Activated CD4-positive, CD25-positive, alpha-beta regulatory T cell (primary cell): ENCODE measurements around the gene CDC123.
"Not testable (repeated sequence)": the region's sequence is repeated elsewhere in the genome, so short reads cannot be mapped to it uniquely, and the experiment has no call there.

Experiments used
- DNase-seq, 4 experiments: peaks; one replicate each; lab custom pipeline; 2025; lab: John Stamatoyannopoulos, UW

The CDC123 gene

GRCh38 chr10:12191715-12192114 is 4.3 kb upstream of the CDC123 start:
- DNase-seq, result no peak

- no peak for DNase-seq
These were observed 2.8 kb upstream of the CDC123 start for GRCh38 chr10:12193193-12193592.

- DNase-seq, result no peak
These were observed 1.2 kb upstream of the CDC123 start for GRCh38 chr10:12194752-12195271.

GRCh38 chr10:12195281-12195602 is 746 bp upstream of the CDC123 start:
- no peak for DNase-seq

GRCh38 chr10:12196531-12197211 is 683 bp downstream of the CDC123 start:
- DNase-seq, result no peak

GRCh38 chr10:12198156-12198555 is 2.2 kb downstream of the CDC123 start:
- no peak for DNase-seq

- no peak for DNase-seq
These were observed 4.9 kb downstream of the CDC123 start for GRCh38 chr10:12200850-12201249.

GRCh38 chr10:12201543-12201942 is 5.6 kb downstream of the CDC123 start:
- no peak for DNase-seq

GRCh38 chr10:12202226-12202625 is 6.2 kb downstream of the CDC123 start:
- DNase-seq, result no peak

- no peak for DNase-seq
These were observed 9.1 kb downstream of the CDC123 start for GRCh38 chr10:12205082-12205481.

- no peak for DNase-seq
These were observed 11.1 kb downstream of the CDC123 start for GRCh38 chr10:12207114-12207513.

GRCh38 chr10:12208460-12208859 is 12.5 kb downstream of the CDC123 start:
- DNase-seq, result no peak

GRCh38 chr10:12212454-12212853 is 16.5 kb downstream of the CDC123 start:
- no peak for DNase-seq

GRCh38 chr10:12213621-12214020 is 17.6 kb downstream of the CDC123 start:
- no peak for DNase-seq

- no peak for DNase-seq
These were observed 18.1 kb downstream of the CDC123 start for GRCh38 chr10:12214093-12214492.

GRCh38 chr10:12214763-12215218 is 18.8 kb downstream of the CDC123 start:
- peak in 3 of 4 experiments; percentile 5 to 22 (median 9) for DNase-seq

GRCh38 chr10:12218991-12219390 is 23.0 kb downstream of the CDC123 start:
- no peak for DNase-seq

- no peak for DNase-seq
These were observed 25.6 kb downstream of the CDC123 start for GRCh38 chr10:12221323-12222298.

- DNase-seq, result no peak
These were observed 29.5 kb downstream of the CDC123 start for GRCh38 chr10:12225444-12225843.

GRCh38 chr10:12226438-12226837 is 30.4 kb downstream of the CDC123 start:
- not testable (repeated sequence) for DNase-seq

- no peak for DNase-seq
These were observed 32.9 kb downstream of the CDC123 start for GRCh38 chr10:12228851-12229250.

- not testable (repeated sequence) for DNase-seq
These were observed 38.7 kb downstream of the CDC123 start for GRCh38 chr10:12234687-12235086.
